Esophagus muscularis mucosa (tissue), 4 donors: ENCODE data around the gene ECHDC1. TPM values are rescaled to one million over a fixed set of nuclear protein-coding genes. Genes with fewer than 3 reads are reported as not detected.

Source experiments
- DNase-seq: peaks from one replicate; pipeline ENCODE4 v3.0.0-alpha.2; 2017; ENCODE audit errors: extremely low spot score
- H3K27ac ChIP-seq, 4 donors: fragments of 200-600 bp; sonication (generic); replicated peaks in 1 of 4; 1 replicate in 3 of 4; 2 replicates in 1 of 4; pipeline ENCODE4 v1.5.1; 2016 to 2019; ENCODE audit warnings: mild to moderate bottlenecking in 1 of 4
- H3K27me3 ChIP-seq, 4 donors: fragments of 200-600 bp; sonication (generic); one replicate each; pipeline versions ENCODE4 v1.5.1 to v1.6.0; 2016 to 2019
- H3K36me3 ChIP-seq, 4 donors: fragments of 200-600 bp; sonication (generic); one replicate each; pipeline ENCODE4 v1.5.1; 2016 to 2019
- H3K4me1 ChIP-seq, 4 donors: fragments of 200-600 bp; sonication (generic); one replicate each; pipeline ENCODE4 v1.5.1; 2016 to 2019
- H3K4me3 ChIP-seq, 4 donors: fragments of 200-600 bp; sonication (generic); 1 replicate in 2 of 4; 2 replicates in 2 of 4; pipeline ENCODE4 v1.5.1; 2016 to 2019; ENCODE audit warnings: mild to moderate bottlenecking in 4 of 4, moderate library complexity in 1 of 4
- H3K9me3 ChIP-seq, 4 donors: fragments of 200-600 bp; sonication (generic); 1 replicate in 3 of 4; 2 replicates in 1 of 4; pipeline ENCODE4 v1.5.1; 2016 to 2019
- EP300 ChIP-seq: sonication (generic); formaldehyde crosslinking; IDR thresholded peaks from one replicate; pipeline ENCODE4 v1.6.1; 2017; ENCODE audit warnings: antibody characterized with exemption
- POLR2A ChIP-seq: fragments of 450-650 bp; IDR thresholded peaks from one replicate; pipeline ENCODE4 v1.6.1; 2017; ENCODE audit warnings: antibody characterized with exemption, moderate library complexity, mild to moderate bottlenecking, low read depth
- POLR2AphosphoS5 ChIP-seq, 2 donors: sonication (generic); formaldehyde crosslinking; IDR thresholded peaks; one replicate each; pipeline ENCODE4 v1.6.1; 2017; ENCODE audit warnings: antibody characterized with exemption in 2 of 2
- WGBS: methylation state at CpG from one replicate; pipeline ENCODE4 v1.1.5; 2018; 5-methylcytosine and 5-hydroxymethylcytosine counted together
- intact Hi-C: fragments of 100-400 bp; cut with DNase I; formaldehyde crosslinking; loops from one replicate; pipeline ENCODE4 v1.15.1; 2023
- total RNA-seq, 4 donors: library from RNA; depleted of rRNA; stranded (reverse); fragments of >200 nt; gene quantifications; one replicate each; pipeline versions ENCODE4 v1.1.0 to v1.2.1, GENCODE V29; 2016
- TF ChIP-seq, protein P1 (sequence below), 3 experiments: fragments of 200-600 bp in 2 of 3; fragments of 450-650 bp in 1 of 3; sonication (generic) in 2 of 3; IDR thresholded peaks; one replicate each; pipeline ENCODE4 v1.5.1; 2017 to 2019; ENCODE audit warnings: antibody characterized with exemption in 3 of 3, mild to moderate bottlenecking in 2 of 3, moderate library complexity in 1 of 3

The ECHDC1 gene
- total RNA-seq, 4 donors from 2014 or later: 42.5 to 70.6 (median 57.9) TPM

DNA sequence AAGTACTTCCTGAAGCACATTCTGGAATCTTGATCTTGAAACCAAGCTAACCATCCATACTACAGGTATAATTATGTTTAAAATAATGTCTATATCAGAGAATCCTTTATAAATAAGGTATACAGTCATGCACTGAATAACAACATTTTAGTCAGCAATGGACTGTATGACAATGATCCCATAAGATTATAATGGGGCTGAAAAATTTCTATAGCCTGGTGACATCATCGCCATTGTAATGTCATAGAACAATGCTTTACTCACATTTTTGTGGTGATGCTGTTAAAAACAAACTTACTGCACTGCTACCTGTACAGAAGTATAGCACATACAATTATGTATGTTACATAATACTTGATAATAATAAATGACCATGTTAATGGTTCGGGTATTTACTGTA, 44.9 kb downstream of the ECHDC1 start:
- Histone ChIP-seq H3K36me3 (peaks cover 0 to 15% (median 7%) of the 10 kb centered on the region in 4 donors), H3K9me3 (no peaks in the 10 kb centered on the region), H3K27ac (no peak overlapping the region), H3K4me1 (peaks cover 11 to 41% (median 38%) of the 10 kb centered on the region in 4 donors), H3K27me3 (no peaks in the 10 kb centered on the region), H3K4me3 (no peak overlapping the region)
- TF ChIP-seq POLR2A (no peak), POLR2AphosphoS5 (IDR thresholded peaks at IDR 0.05) (no peak), EP300 (no peak)
- TF ChIP-seq, protein P1, sequence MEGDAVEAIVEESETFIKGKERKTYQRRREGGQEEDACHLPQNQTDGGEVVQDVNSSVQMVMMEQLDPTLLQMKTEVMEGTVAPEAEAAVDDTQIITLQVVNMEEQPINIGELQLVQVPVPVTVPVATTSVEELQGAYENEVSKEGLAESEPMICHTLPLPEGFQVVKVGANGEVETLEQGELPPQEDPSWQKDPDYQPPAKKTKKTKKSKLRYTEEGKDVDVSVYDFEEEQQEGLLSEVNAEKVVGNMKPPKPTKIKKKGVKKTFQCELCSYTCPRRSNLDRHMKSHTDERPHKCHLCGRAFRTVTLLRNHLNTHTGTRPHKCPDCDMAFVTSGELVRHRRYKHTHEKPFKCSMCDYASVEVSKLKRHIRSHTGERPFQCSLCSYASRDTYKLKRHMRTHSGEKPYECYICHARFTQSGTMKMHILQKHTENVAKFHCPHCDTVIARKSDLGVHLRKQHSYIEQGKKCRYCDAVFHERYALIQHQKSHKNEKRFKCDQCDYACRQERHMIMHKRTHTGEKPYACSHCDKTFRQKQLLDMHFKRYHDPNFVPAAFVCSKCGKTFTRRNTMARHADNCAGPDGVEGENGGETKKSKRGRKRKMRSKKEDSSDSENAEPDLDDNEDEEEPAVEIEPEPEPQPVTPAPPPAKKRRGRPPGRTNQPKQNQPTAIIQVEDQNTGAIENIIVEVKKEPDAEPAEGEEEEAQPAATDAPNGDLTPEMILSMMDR (IDR thresholded peaks at IDR 0.05): no peak
- intact Hi-C loops: no loop called here
- DNase-seq: no peak
- 94% methylated on average over 2 of the region's 2 CpGs for WGBS

DNA sequence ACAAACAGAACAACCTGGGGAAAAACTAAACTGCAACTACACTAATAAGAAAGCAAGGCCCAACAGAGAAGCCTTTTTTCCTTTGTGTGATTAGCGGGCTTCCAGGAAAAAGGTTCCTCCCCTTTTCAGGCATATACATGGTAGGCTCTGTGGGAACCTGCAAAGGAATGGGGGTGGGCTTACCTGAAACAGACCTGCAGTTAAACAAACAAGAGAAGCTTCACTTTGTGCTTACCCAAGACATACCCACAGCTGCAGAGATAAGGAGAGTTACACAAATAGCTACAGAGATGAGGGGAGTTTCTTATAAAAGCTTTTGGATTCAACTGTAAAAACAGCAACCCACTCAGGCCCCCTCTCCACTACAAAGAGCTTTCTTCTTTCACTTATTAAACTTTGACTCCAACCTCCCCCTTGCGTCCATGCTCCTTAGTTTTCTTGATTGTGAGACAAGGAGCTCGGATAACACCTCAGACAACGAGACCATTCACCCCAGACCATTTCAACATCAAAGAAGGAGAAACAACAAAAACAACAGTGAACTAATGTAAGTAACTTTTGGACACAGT, 45.8 kb downstream of the ECHDC1 start:
- H3K4me1 ChIP-seq: peaks cover 11 to 32% (median 30%) of the 10 kb centered on the region in 4 donors
- H3K4me3 ChIP-seq: no peak overlapping the region
- H3K36me3 ChIP-seq: peaks cover 0 to 15% (median 7%) of the 10 kb centered on the region in 4 donors
- WGBS: 96% methylated on average over 4 of the region's 4 CpGs
- intact Hi-C loops: no loop called here
- TF ChIP-seq POLR2AphosphoS5 (IDR thresholded peaks at IDR 0.05) (no peak), EP300 (no peak), POLR2A (no peak)
- TF ChIP-seq, protein P1 (IDR thresholded peaks at IDR 0.05): no peak
- DNase-seq: no peak
- no peaks in the 10 kb centered on the region for H3K27me3 ChIP-seq
- no peak overlapping the region for H3K27ac ChIP-seq
- H3K9me3 ChIP-seq: no peaks in the 10 kb centered on the region

DNA sequence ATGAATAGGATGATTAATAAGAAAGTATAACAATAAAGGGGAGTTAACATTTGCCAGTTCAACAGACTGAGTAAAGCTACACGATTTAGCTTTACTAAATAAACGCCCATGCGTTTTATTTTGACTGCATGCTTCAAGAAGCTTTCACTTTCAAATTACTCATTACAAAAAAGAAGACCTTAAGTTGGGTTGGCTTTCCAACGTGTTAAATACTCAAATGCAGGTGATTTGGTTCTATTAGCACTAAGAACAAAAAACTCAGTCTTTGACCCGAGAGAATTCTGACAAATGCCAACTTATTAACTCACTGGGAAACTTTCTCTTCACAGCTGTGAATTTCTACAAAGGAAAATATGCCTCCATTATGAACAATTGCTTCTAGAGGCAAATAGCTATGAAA, 51.9 kb downstream of the ECHDC1 start:
- intact Hi-C loops: no loop called here
- Histone ChIP-seq H3K27me3 (no peaks in the 10 kb centered on the region), H3K36me3 (peaks cover 11 to 40% (median 23%) of the 10 kb centered on the region in 4 donors), H3K4me3 (no peak overlapping the region), H3K9me3 (no peaks in the 10 kb centered on the region), H3K27ac (peak overlapping the region in 1 of 4 donors; percentile 10), H3K4me1 (peaks cover 28 to 38% (median 34%) of the 10 kb centered on the region in 4 donors)
- TF ChIP-seq POLR2A (no peak), POLR2AphosphoS5 (IDR thresholded peaks at IDR 0.05) (no peak), EP300 (no peak)
- TF ChIP-seq, protein P1 (IDR thresholded peaks at IDR 0.05): no peak
- no peak for DNase-seq
- WGBS: 40% methylated on average over 5 of the region's 5 CpGs

DNA sequence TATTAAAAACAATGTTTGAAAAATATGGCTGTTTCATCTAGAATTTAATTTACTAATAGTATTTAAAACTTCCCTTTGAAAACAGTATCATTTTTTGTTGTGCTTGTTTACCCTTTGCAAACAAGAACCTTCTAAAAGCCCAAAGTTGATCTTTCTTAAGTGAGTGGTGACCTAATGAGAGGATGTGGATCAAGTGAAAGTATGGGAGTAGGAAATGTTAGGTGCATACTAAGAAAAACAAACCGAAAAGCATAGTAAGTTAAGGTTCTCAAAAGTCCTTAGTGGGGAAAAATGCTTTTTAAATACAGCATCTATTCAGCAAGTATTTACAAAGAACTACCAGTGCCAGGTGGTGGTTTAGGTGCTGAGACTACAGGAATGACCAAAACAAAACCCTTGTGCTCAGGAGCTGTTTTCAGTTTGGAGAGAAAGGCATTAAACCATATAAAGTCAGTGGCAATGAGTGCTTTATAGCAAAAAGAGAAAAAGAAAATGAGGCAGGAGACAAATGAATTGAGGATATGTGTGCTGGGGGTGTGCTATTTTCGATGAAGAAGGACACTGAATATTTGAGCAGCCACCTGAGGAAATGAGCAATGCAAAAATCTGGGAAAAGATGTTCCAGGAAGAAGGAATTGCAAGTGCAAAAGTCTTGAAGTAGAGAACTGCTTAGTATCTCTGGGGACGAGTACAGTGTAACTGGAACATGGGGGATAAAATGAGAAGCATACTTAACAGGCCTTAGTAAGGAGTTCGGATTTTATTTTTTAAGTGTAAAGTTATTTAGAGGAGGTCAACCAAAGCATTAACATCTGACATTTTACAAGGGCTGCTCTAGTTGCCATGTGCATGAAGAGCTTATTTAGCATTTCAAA, 52.8 kb downstream of the ECHDC1 start:
- peaks cover 28 to 38% (median 34%) of the 10 kb centered on the region in 4 donors for H3K4me1 ChIP-seq
- no peaks in the 10 kb centered on the region for H3K27me3 ChIP-seq
- no peak for DNase-seq
- intact Hi-C loops: no loop called here
- no peak overlapping the region for H3K27ac ChIP-seq
- TF ChIP-seq POLR2AphosphoS5 (IDR thresholded peaks at IDR 0.05): no peak
- TF ChIP-seq, protein P1 (IDR thresholded peaks at IDR 0.05): no peak
- no peak for TF ChIP-seq POLR2A
- TF ChIP-seq EP300: no peak
- H3K36me3 ChIP-seq: peaks cover 12 to 41% (median 28%) of the 10 kb centered on the region in 4 donors
- H3K9me3 ChIP-seq: no peaks in the 10 kb centered on the region
- 73% methylated on average over 4 of the region's 4 CpGs for WGBS
- H3K4me3 ChIP-seq: no peak overlapping the region
